ENCODE data around the gene GUCA1A. TPM values are rescaled to one million over a fixed set of nuclear protein-coding genes. Genes with fewer than 3 reads are reported as not detected.

GUCA1A gene
- total RNA-seq, 2 experiments from 2014 or later = not detected

DNA sequence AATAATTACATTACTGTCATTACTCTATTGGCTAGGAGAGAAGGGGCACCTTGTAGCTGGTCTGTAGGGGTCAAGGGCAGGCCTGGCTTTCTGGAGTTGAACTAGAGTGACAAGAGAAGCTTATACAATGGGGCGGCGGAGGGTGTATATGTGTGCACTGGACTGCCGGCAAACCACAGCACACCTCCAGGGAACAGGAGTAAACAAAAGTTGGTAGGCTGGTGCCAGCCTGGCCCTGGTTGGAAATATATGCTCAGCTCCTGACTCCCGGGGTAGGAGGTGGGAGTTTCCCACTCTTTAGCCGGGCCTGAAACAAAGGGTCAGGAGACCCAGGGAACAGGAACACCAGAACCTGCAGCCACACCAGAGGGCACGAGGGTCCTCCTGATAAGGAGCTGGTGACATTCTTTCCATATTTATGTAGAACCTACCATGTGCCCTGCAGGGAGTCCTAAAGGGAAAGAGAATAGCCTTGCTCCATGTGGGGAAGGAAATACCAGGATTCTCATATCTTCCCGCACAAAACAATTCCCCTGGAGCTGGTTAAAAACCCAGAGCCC lies 35.9 kb upstream of the GUCA1A start:
- BruUV-seq (replicated peaks) = no TSS peak
- Histone ChIP-seq H3K9me3 (ENCODE audit: low read length) (no peaks in the 10 kb centered on the region), H4K20me1 (ENCODE audit: insufficient read depth, low read length) (no peaks in the 10 kb centered on the region), H3K79me2 (ENCODE audit: insufficient read depth, low read depth, low read length) (no peaks in the 10 kb centered on the region), H3K9me2 (ENCODE audit: insufficient read depth, low read length) (no peaks in the 10 kb centered on the region), H3K36me3 (ENCODE audit: insufficient read depth, low read length) (no peaks in the 10 kb centered on the region), H3K4me3 (ENCODE audit: low read depth, low read length, poor library complexity, severe bottlenecking) (no peak overlapping the region), H3K27ac (ENCODE audit: low read depth, low read length, poor library complexity, severe bottlenecking) (no peak overlapping the region), H3K4me1 (ENCODE audit: insufficient read depth, low read length, poor library complexity, severe bottlenecking) (peaks cover 12% of the 10 kb centered on the region), H3K4me2 (ENCODE audit: low read length) (peak overlapping the region; percentile 59), H2AFZ (ENCODE audit: low read length) (peak overlapping the region; percentile 88)
- ChIA-PET CTCF (ENCODE audit: unreplicated experiment) (no interaction called here), POLR2A (interaction anchor here (1.1 to 1.4 kb wide), 2 partner anchors 33 to 40 kb away, joined by 3 read pairs; no protein-coding TSS in a partner anchor)
- intact Hi-C loops (cut with micrococcal nuclease; ENCODE audit: unreplicated experiment) = no loop called here
- no peak for DNase-seq (ENCODE audit: low spot score)
- TF ChIP-seq EZH2phosphoT487 (IDR thresholded peaks at IDR 0.05; ENCODE audit: borderline replicate concordance, low read depth, low read length) = no peak
- TF ChIP-seq, protein P1, sequence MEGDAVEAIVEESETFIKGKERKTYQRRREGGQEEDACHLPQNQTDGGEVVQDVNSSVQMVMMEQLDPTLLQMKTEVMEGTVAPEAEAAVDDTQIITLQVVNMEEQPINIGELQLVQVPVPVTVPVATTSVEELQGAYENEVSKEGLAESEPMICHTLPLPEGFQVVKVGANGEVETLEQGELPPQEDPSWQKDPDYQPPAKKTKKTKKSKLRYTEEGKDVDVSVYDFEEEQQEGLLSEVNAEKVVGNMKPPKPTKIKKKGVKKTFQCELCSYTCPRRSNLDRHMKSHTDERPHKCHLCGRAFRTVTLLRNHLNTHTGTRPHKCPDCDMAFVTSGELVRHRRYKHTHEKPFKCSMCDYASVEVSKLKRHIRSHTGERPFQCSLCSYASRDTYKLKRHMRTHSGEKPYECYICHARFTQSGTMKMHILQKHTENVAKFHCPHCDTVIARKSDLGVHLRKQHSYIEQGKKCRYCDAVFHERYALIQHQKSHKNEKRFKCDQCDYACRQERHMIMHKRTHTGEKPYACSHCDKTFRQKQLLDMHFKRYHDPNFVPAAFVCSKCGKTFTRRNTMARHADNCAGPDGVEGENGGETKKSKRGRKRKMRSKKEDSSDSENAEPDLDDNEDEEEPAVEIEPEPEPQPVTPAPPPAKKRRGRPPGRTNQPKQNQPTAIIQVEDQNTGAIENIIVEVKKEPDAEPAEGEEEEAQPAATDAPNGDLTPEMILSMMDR (conservative IDR thresholded peaks at IDR 0.05; ENCODE audit: low read length) = no peak

DNA sequence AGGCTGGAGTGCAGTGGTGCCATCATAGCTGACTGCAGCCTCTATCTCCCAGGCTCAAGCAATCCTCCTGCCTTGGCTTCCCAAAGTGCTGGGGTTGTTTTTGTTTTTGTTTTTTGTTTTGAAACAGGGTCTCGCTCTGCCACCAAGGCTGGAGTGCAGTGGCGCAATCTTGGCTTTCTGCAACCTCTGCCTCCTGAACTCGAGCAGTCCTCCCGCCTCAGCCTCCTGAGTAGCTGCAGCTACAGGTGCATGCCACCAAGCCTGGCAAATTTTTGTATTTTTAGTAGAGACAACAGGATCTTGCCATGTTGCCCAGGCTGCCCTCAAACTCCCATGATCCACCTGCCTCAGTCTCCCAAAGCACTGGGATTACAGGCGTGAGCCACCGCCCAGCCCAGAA lies 35.0 kb upstream of the GUCA1A start:
- Histone ChIP-seq H3K4me2 (ENCODE audit: low read length) (no peak overlapping the region), H3K36me3 (ENCODE audit: insufficient read depth, low read length) (no peaks in the 10 kb centered on the region), H2AFZ (ENCODE audit: low read length) (no peak overlapping the region), H4K20me1 (ENCODE audit: insufficient read depth, low read length) (no peaks in the 10 kb centered on the region), H3K4me1 (ENCODE audit: insufficient read depth, low read length, poor library complexity, severe bottlenecking) (peaks cover 12% of the 10 kb centered on the region), H3K9me3 (ENCODE audit: low read length) (no peaks in the 10 kb centered on the region), H3K79me2 (ENCODE audit: insufficient read depth, low read depth, low read length) (no peaks in the 10 kb centered on the region), H3K27ac (ENCODE audit: low read depth, low read length, poor library complexity, severe bottlenecking) (no peak overlapping the region), H3K9me2 (ENCODE audit: insufficient read depth, low read length) (no peaks in the 10 kb centered on the region), H3K4me3 (ENCODE audit: low read depth, low read length, poor library complexity, severe bottlenecking) (no peak overlapping the region)
- POLR2A ChIA-PET = interaction anchor here (1.1 kb wide), 1 partner anchor 32 kb away, joined by 3 read pairs; no protein-coding TSS in a partner anchor
- no TSS peak for BruUV-seq (replicated peaks)
- CTCF ChIA-PET (ENCODE audit: unreplicated experiment) = no interaction called here
- intact Hi-C loops (cut with micrococcal nuclease; ENCODE audit: unreplicated experiment) = no loop called here
- TF ChIP-seq EZH2phosphoT487 (IDR thresholded peaks at IDR 0.05; ENCODE audit: borderline replicate concordance, low read depth, low read length) = no peak
- TF ChIP-seq, protein P1 (conservative IDR thresholded peaks at IDR 0.05; ENCODE audit: low read length) = no peak
- no peak for DNase-seq (ENCODE audit: low spot score)
